T-helper 9 cell (primary cell): Measurements from ENCODE around the gene TAF9B.
"Not testable (repeated sequence)": the region's sequence is repeated elsewhere in the genome, so short reads cannot be mapped to it uniquely, and the experiment has no call there.

Source experiments
- DNase-seq: peaks from one replicate; pipeline ENCODE4 v3.0.0-alpha.2; 2020
- total RNA-seq, 2 donors: gene quantifications; one replicate each; lab custom pipeline; 2026; lab: John Stamatoyannopoulos, UW

Gene TAF9B, protein sequence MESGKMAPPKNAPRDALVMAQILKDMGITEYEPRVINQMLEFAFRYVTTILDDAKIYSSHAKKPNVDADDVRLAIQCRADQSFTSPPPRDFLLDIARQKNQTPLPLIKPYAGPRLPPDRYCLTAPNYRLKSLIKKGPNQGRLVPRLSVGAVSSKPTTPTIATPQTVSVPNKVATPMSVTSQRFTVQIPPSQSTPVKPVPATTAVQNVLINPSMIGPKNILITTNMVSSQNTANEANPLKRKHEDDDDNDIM
- total RNA-seq: 13.5 to 47.6 reads per million in 2 donors

DNA sequence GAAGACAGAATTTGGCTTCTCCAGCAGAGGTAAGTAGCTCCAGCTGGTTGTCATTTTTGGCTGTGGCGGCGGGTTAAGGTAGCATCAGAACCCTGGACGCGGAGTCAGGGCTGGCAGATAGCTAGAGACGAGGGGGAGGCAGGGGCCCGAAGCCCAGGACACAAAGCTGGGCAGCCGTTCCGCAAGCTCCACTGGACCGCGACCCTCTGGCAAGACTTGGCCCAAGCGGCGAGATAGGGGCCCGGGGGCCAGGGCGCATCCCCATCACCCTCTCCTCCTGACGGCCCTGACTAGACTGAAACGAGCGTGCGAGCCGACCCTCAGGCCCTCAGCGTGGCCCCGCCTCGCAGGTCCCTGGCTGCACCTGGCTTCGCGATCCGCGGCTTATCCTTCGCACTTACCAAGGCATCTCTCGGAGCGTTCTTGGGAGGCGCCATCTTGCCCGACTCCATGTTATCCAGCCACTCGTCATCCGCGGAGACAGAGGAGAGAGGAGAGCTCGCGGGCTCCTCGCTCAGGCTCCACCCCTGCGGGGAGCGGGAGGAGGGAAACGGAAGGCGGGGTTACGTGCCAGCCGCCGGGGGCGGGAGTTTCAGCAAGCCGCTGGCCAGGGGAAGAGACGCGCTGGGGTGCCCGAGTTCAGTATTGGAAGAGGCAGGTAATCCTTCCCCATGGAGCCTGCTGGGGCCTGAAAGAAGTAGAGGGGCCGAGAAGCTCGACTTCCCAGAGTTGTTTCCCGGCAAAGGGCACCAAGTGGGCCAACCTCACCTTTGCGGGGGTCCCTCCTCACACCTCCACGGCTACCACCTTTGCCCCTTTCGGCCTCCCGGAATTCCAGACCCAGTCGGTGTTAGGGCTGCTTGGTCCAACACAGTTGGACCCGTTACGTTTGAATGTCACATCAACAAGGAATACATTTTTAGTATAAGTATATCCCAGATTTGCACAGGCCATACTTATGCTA, at the start of gene TAF9B:
TSS of gene TAF9B (minus strand) at position 491 of the 964 bp plus-strand sequence. CDS start at position 452, 39 bp downstream.
- DNase-seq: peak; percentile 69

DNA sequence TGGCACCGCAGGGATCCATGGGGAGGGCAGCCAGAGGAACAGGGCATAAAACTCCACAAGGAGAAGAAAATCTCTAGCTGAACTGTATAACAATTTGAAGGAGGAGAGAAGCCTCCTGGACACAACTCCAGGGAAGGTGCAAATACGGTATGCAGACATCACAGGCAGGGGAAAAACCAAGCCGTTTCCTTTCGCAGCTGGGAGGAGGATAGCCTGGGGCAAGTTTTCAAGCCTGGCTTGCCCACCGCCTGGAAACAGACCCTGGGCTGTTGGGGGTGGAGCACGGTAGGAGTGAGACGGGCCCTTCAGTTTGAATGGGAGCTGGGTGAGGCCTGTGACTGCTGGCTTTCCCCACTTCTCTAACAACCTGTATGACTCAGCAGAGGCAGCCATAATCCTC, 43.4 kb upstream of the TAF9B start:
- no peak for DNase-seq

GRCh38 chrX:78181307-78181706, 41.9 kb upstream of the TAF9B start:
- no peak for DNase-seq

DNA sequence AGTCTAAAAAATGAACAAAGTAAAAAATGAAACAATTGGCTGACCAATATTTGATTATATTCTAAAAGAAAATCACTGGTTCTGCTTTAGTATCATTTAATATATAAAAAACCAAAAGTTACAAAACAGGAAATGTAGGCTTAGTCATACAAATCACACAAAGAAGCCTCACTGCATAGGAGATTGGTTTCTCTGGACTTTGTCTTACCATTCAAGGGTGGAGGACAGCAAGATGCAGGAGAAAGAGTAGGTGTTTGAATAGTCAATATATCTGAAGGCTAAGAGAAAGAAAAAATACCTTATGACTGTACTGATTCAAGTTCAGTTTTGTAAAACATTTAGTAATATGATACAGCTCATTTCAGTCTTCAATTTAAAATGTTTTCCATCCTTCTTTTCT, 28.6 kb upstream of the TAF9B start:
- DNase-seq: no peak

DNA sequence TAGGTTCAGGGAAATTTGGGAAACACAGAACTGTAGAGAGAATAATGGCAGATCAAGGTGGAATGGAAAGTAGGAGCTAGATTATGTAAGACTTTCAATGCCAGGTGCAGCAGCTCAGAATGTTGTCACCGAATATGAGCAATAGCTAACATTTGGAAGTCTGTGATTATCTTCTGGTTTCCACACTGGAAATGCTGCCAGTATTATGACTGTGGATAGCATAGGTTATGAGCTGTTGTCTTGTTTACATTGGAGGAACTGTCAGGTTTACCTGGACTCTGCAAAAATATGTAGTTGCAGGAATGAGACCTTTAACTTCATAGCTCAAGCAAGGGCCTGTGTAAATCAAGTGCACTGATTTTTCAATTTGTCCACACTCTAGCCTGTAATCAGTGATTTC, 26.0 kb upstream of the TAF9B start:
- no peak for DNase-seq

DNA sequence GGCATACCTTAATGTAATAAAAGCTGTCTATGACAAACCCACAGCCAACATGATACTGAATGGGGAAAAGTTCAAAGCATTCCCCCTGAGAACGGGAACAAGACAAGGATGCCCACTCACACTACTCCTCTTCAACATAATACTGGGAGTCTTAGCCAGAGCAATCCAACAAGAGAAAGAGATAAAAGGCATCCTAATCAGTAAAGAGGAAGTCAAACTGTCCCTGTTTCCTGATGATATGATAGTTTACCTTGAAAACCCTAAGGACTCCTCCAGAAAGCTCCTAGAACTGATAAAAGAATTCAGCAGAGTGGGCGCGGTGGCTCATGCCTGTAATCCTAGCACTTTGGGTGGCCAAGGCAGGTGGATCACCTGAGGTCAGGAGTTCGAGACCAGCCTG, 23.7 kb upstream of the TAF9B start:
- DNase-seq: not testable (repeated sequence)

- DNase-seq: not testable (repeated sequence)
These were observed 21.3 kb upstream of the TAF9B start for GRCh38 chrX:78160711-78161110.

DNA sequence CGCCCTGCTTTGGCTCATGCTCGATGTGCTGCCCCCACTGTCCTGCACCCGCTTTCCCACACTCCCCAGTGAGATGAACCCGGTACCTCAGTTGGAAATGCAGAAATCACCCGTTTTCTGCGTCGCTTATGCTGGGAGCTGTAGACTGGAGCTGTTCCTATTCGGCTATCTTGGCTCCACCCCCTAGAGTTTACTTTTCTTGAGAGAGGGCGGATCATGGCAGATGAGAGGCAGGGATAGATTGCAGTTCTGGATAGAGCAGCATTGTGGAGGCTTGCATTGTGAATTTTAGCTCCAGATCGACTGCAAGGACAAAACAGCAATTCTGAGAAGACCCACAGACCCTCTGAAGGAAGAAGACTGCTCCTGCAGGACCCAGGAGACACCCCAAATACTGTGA, 18.4 kb upstream of the TAF9B start:
- DNase-seq: not testable (repeated sequence)

DNA sequence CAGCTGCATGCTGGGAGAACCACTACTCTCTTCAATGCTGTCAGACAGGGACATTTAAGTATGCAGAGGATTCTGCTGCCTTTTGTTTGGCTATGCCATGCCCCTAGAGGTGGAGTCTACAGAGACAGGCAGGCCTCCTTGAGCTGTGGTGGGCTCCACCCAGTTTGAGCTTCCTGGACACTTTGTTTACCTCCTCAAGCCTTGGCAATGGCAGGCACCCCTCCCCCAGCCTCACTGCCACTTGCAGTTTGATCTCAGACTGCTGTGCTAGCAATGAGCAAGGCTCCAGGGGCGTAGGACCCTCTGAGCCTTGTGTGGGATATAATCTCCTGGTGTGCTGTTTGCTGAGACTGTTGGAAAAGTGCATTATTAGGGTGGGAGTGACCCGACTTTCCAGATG, 17.9 kb upstream of the TAF9B start:
- DNase-seq: not testable (repeated sequence)

DNA sequence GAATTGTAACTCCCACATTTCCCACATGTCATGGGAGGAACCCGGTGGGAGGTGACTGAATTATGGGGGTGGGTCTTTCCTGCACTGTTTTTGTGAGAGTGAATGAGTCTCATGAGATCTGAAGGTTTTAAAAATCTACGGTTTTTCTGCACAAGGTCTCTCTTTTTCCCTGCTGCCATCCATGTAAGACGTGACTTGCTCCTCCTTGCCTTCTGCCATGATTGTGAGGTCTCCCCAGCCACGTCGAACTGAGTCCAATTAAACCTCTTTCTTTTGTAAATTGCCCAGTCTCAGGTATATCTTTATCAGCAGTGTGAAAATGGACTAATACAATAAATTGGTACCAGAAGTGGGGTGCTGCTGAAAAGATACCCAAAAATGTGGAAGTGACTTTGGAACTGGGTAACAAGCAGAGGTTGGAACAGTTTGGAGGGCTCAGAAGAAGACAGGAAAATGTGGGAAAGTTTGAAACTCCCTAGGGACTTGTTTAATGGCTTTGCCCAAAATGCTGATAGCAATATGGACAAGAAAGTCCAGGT, 7.6 kb upstream of the TAF9B start:
- DNase-seq: not testable (repeated sequence)

- no peak for DNase-seq
These were observed 756 bp upstream of the TAF9B start for GRCh38 chrX:78140206-78140605.

GRCh38 chrX:78133238-78133960, 6.1 kb downstream of the TAF9B start:
- no peak for DNase-seq

GRCh38 chrX:78131117-78131516, 8.3 kb downstream of the TAF9B start:
- DNase-seq: no peak

DNA sequence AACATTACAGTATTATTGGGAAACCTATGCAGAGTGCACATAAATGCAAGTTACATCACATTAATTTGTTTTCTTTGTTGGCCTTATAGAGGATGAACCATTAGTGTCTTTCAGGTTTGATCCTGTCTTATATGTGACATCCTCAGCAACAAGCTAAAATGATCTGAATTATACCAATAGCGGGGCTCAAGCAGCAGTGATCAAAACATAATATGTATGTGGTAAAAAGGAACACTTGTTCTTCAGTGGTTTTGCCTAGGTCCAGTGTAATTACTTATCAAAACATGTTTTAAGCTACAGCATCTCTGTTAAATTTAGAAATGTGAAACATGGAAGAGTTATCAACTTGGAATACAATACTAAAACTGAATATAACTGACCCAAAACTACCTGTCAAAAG, 9.1 kb downstream of the TAF9B start:
- no peak for DNase-seq

- DNase-seq: no peak
These were observed 9.7 kb downstream of the TAF9B start for GRCh38 chrX:78129714-78130113.

GRCh38 chrX:78125781-78126180, 13.7 kb downstream of the TAF9B start:
- DNase-seq: not testable (repeated sequence)

DNA sequence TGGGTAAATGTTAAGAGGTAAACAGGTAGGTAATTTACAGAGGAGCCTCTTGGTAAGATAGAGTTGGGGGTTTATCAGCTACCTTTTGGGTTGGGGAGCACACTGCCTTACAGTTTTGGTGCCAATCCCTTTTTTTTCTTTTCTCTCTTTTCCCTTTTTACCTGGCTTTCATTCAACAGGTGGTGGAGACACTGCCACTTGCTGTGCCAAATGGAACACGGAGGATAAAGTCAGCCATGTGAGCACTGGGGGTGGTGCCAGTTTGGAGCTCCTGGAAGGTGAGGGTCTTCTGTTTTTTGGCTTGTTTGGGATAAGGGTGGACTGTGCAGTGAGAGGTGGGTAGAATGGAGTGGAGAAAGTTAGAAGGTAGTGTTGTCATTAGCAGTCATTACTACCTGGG, 14.3 kb downstream of the TAF9B start:
- DNase-seq: no peak

- DNase-seq: no peak
These were observed 15.1 kb downstream of the TAF9B start for GRCh38 chrX:78124307-78124706.

DNA sequence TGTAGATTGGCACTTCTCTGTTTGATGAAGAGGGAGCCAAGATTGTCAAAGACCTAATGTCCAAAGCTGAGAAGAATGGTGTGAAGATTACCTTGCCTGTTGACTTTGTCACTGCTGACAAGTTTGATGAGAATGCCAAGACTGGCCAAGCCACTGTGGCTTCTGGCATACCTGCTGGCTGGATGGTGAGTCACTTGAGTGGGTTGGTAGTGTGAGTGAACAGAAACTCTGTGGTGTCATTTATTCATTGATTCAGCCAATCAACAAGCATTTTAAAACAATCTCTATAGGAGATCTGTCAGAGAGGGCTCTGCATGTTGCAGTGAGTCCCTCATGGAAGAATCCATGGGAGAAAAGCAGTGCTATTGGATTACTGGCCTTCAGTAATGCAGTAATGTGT, 16.3 kb downstream of the TAF9B start:
- no peak for DNase-seq

DNA sequence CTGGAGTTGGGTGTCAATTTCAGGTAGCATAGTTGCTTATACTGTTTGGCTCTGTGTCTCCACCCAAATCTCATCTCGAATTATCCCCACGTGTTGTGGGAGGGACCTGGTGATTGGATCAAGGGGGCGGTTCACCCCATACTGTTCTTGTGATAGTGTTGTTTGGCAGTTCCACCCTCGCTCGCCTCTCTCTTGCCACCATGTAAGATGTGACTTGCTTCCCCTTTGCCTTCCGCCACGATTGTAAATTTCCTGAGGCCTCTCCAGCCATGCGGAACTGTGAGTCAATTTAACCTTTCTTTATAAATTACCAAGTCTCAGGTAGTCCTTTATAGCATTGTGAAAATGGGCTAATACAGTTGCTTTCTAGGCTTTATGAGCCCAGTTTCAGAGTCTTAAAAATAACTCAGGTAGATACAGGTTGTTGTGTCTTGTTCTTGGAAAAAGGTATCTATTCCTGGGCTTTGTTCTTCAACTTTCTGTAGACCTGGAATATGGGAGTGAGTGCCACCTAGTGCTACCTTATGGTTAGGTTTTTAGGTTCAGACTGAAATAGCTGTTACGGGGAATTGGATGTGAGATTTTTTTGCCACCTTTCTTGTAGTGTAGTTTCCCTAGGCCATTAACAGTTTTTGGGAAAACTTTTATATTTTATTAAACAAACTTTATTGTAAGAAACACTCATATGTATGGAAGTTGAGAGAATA, 19.8 kb downstream of the TAF9B start:
- no peak for DNase-seq

- DNase-seq: no peak
These were observed 20.8 kb downstream of the TAF9B start for GRCh38 chrX:78118628-78119027.

DNA sequence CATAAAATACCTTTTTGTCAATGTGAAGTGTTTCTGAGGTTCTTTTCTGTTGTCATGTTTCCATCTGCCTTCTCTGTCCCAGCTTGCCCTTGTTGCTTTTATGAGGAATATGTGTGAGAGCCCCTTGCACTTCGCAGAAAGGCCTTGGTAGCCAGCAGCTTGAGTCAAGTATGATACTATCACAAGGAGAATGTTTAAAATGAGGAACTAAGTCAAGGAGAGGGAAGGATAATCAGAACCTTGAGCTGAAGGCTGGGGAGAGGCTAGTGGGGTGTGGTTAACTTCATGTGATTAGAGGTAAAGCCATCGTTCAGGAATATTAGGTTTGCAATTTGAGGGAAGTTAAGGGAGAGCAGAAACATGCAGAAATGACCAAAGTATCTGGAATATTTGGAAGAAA, 22.7 kb downstream of the TAF9B start:
- no peak for DNase-seq
